GM12891 (cell line): ENCODE data around the gene PPP2R5A.
A peak's percentile ranks its signal among the peaks of the same experiment; 100 is the strongest.
"Not testable (repeated sequence)": the region's sequence is repeated elsewhere in the genome, so short reads cannot be mapped to it uniquely, and the experiment has no call there.

Experiments used
- DNase-seq: peaks from one replicate; pipeline ENCODE4 v3.0.0; 2011; ENCODE audit warnings: low spot score; ENCODE audit not compliant: insufficient read length
- FAIRE-seq: peaks from 2 replicates; lab custom pipeline; 2011; peaks lifted over from hg19 to GRCh38; lab: Jason Lieb, UNC
- PAX5 ChIP-seq: IDR thresholded peaks from 2 replicates; pipeline ENCODE4 v1.6.1; 2011; ENCODE audit warnings: low read length, moderate library complexity, mild to moderate bottlenecking; ENCODE audit not compliant: insufficient read depth, severe bottlenecking
- POLR2A ChIP-seq: IDR thresholded peaks from 2 replicates; pipeline ENCODE4 v1.6.1; 2011; ENCODE audit warnings: low read depth, low read length, control low read depth
- POLR2AphosphoS5 ChIP-seq: IDR thresholded peaks from 2 replicates; pipeline ENCODE4 v1.6.1; 2011; ENCODE audit warnings: low read depth, low read length, control low read depth
- POU2F2 ChIP-seq: IDR thresholded peaks from 2 replicates; pipeline ENCODE4 v1.6.1; 2011; ENCODE audit warnings: low read depth, mild to moderate bottlenecking, control low read depth, low read length, moderate library complexity
- SPI1 ChIP-seq: IDR thresholded peaks from 2 replicates; pipeline ENCODE4 v1.6.1; 2011; ENCODE audit warnings: low read depth, low read length, control low read depth
- TAF1 ChIP-seq: IDR thresholded peaks from 2 replicates; pipeline ENCODE4 v1.6.1; 2011; ENCODE audit warnings: low read depth, low read length, control low read depth

PPP2R5A gene

DNA sequence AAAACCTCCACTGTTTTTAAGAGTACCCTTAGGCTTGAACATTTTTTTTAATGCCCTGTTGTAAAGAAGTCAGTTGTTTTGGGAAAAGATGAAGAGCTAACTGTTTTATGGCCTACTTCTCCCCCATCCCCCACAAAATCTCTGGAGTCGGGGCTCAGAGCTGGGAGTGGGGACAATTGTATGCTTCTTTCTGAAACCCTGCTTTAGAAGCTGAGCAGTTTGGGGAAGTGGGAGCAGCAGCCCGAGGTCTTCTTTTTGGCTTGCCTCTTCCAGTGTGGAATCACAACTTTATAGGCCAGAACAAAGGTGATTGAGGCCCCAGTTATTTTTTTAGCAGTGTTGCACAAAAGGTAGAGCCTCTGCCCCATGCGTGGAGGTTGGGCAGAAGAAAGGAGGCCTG, 25.2 kb downstream of the PPP2R5A start:
- DNase-seq (no peak), FAIRE-seq (no peak)
- TF ChIP-seq PAX5 (no peak), SPI1 (peak; percentile 62)

DNA sequence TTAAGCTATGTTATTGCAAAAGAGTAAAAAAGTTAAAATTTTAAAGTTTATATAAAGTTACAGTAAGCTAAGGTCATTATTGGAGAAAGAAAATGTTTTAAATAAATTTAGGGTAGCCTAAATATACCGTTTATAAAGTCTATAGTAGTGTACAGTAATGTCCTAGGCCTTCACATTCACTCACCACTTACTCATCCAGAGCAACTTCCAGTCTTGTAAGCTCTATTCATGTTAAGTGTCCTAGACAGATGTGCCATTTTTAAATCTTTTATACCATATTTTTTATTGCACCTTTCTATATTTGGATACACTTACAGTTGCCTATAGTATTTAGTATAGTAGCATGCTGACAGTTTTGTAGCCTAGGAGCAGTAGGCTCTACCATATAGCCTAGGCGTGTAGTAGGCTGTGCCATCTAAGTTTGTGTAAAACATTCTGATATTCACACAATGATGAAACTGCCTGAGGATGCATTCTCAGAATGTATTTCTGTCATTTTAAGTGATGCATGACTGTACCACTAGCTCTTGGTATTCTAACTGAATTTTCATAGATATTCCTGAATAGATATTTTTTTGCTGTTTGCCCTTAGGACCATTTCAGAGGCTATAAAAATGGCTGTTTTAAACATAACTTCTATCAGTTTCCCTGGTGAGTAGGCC, 26.8 kb downstream of the PPP2R5A start:
- DNase-seq = no peak
- TF ChIP-seq PAX5 (no peak), TAF1 (no peak), POU2F2 (no peak), POLR2A (no peak), SPI1 (no peak), POLR2AphosphoS5 (no peak)
- no peak for FAIRE-seq

DNA sequence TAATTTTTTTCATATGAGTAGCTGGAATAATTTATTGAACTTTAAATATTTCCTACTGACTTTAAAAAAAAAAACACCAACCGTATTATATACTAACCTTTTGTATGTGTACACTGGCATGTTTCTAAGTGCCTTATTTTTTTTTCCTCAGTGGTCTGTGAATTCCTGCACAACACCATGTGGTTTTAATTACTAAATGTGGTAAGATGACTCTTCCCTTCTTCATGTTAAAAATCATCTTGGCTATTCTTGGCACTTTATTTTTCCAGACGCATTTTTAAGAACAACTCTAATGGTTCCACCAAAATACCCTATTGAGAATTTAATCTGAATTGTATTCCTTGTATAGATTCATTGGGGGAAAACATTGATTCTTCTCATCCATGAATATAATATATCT, 28.4 kb downstream of the PPP2R5A start:
- DNase-seq (no peak), FAIRE-seq (no peak)
- no peak for TF ChIP-seq POLR2AphosphoS5

DNA sequence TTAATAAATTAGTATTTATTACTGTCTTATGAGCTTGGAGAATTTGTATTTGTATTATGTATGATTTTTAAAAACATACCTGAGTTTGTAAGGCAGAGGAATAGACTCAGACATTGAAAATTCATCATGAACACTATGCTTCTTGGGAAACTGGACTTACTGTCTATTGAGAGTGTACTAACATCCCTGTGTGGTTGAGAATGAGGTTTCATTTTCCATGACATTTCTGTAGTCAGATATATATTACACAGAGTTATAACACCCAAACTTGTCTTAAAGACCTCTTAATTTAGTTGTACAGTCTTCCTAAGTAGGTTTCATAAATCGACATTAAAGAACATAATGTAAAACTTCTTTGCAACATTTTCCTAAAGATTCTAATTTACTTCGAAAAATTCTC, 30.0 kb downstream of the PPP2R5A start:
- no peak for TF ChIP-seq SPI1
- TF ChIP-seq PAX5 = no peak
- TF ChIP-seq TAF1 = no peak
- no peak for TF ChIP-seq POU2F2
- FAIRE-seq = no peak
- no peak for DNase-seq

DNA sequence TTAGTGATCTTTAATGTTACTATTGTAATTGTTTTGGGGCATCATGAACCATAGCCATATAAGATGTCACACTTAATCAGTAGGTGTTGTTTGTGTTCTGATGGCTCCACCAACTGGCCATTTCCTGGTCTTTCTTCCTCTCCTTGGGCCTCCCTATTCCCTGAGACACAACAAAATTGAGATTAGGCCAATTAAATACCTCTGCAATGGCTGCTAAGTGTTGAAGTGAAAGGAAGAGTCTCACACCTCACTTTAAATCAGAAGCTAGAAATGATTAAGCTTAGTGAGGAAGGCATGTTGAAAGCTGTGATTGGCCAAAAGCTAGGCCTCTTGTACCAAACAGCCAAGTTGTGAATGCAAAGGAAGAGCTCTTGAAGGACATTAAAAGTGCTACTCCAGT, 30.7 kb downstream of the PPP2R5A start:
- DNase-seq (no peak), FAIRE-seq (peak; percentile 47)
- TF ChIP-seq PAX5 (no peak), TAF1 (no peak), POLR2AphosphoS5 (no peak), SPI1 (no peak), POU2F2 (no peak), POLR2A (no peak)

DNA sequence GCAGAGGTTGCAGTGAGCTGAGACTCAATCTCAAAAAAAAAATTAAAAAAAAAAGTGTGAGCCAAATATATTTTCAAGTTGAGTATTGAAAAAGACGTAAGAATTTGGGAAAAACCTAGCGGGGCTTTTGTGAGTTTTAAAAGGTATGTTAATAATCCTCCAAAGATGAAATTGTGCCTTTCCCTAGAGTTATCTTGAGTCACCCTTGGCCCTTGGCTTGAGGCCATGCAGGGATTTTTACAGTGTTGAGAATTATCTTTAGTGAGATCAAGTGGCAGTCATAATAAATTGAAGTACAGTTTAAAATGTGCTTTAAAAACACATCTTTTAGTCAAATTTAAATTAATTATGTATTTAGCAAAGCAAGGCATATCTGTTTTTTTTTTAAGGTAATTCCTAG, 32.7 kb downstream of the PPP2R5A start:
- TF ChIP-seq TAF1 = no peak
- no peak for TF ChIP-seq POLR2A
- no peak for TF ChIP-seq SPI1
- TF ChIP-seq POU2F2 = no peak
- no peak for TF ChIP-seq POLR2AphosphoS5
- no peak for TF ChIP-seq PAX5
- FAIRE-seq (no peak), DNase-seq (no peak)

DNA sequence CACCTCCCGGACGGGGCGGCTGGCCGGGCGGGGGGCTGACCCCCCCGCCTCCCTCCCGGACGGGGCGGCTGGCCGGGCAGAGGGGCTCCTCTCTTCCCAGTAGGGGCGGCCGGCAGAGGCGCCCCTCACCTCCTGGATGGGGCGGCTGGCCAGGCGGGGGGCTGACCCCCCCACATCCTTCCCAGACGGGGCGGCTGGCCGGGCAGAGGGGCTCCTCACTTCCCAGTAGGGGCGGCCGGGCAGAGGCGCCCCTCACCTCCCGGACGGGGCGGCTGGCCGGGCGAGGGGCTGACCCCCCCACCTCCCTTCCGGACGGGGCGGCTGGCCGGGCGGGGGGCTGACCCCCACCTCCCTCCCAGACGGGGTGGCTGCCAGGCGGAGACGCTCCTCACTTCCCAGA, 35.8 kb downstream of the PPP2R5A start:
- DNase-seq, FAIRE-seq: not testable (repeated sequence)

DNA sequence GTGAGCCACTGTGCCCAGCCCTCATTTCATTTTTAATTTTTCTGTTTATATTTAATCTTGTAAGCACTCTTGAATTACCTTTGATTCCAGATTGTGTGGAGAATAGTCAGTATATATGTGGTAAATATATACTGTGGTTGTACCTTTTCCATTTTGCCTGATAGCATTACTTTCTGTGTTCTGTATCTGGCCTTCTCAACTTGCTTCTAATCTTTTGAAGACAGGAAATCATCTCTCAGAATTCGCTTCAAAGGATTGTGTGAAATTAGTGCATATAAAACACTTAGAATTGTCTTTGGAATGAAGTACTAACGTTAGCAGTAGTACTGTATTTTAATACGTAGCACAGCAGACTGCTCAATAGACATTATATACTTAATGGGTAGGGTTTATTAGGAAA, 37.9 kb downstream of the PPP2R5A start:
- FAIRE-seq = no peak
- TF ChIP-seq SPI1 = no peak
- TF ChIP-seq TAF1 = no peak
- no peak for TF ChIP-seq POU2F2
- TF ChIP-seq POLR2AphosphoS5 = no peak
- no peak for TF ChIP-seq PAX5
- no peak for TF ChIP-seq POLR2A

DNA sequence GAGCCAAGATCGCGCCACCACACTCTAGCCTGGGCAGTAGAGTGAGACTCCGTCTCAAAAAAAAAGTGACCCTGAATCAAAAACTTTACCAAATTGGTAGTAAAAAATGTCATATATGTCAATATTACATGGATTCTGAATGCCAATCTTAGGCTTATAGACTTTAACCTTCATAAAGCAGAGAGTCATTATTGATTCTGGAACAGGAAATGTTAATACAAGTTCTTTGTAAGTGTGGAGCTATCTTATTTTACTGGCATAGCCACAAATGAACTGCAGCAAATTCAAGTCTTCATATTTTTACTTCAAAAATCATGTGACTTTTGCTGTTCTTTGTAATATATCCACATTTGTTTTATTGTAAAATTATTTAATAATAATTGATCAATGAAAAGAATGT, 41.3 kb downstream of the PPP2R5A start:
- FAIRE-seq (no peak), DNase-seq (no peak)
- TF ChIP-seq SPI1 = no peak
- TF ChIP-seq POLR2A = no peak
- TF ChIP-seq TAF1 = no peak
- no peak for TF ChIP-seq PAX5
- no peak for TF ChIP-seq POU2F2
- no peak for TF ChIP-seq POLR2AphosphoS5

More for the DNA sequence above, 37.9 kb downstream of the PPP2R5A start:
- DNase-seq = no peak

DNA sequence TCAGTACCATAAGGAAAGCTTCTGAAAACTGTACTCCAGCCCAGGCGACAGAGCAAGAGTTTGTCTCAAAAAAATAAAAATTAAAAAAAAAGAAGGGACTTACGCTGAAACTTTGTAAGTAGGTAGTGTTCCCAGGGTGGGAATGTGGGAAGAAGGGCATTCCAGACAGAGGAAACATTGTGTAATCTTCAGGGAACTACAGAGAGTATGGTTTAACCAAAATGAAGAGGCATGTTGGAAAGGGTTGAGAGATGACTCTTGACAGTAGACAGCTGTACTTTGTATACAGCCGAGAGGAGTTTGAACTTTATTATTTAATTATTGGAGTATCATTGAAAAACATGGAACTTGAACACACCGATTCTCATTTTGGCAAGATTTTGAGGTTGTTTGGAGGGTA, 43.0 kb downstream of the PPP2R5A start:
- no peak for TF ChIP-seq POLR2AphosphoS5
- FAIRE-seq (no peak), DNase-seq (no peak)

DNA sequence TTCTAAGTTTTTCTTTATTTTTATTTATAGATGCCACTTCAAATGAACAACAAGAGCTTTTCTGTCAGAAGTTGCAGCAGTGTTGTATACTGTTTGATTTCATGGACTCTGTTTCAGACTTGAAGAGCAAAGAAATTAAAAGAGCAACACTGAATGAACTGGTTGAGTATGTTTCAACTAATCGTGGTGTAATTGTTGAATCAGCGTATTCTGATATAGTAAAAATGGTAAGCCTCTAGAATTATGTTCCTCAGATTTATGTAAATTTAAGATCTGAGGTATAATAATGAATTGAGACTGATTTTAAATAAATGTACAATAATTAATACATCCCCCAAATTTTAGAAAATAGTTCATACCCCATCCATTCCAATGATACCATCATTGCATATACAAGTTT, 43.9 kb downstream of the PPP2R5A start:
- DNase-seq = no peak
- FAIRE-seq = no peak
- TF ChIP-seq POLR2A (no peak), POLR2AphosphoS5 (no peak), TAF1 (no peak), SPI1 (no peak), POU2F2 (no peak)
